ENCODE data around the gene UCP3. TPM values are rescaled to one million over a fixed set of nuclear protein-coding genes. Genes with fewer than 3 reads are reported as not detected.

The UCP3 gene
- total RNA-seq, 4 donors from 2014 or later = 0.53 to 1.5 (median 0.92) TPM; not detected in 1

- whole genome bisulfite sequencing, 2 donors = 90 to 95% methylated on average over 6 of the region's 6 CpGs
Observed at GRCh38 chr11:74022546-74022945, 13.7 kb upstream of the UCP3 start.

GRCh38 chr11:74021998-74022397 is 13.1 kb upstream of the UCP3 start:
- WGBS, 2 donors = 95 to 96% methylated on average over 6 of the region's 6 CpGs
- intact Hi-C loops (cut with DNase I) = no loop called here
- no peak overlapping the region for H3K27ac ChIP-seq

More at GRCh38 chr11:74022546-74022945, 13.7 kb upstream of the UCP3 start:
- H3K27me3 ChIP-seq = no peaks in the 10 kb centered on the region
- H3K36me3 ChIP-seq = peaks cover 0 to 12% (median 0%) of the 10 kb centered on the region in 3 donors
- TF ChIP-seq POLR2A (IDR thresholded peaks at IDR 0.05) (no peak), CTCF (IDR thresholded peaks at IDR 0.05) (no peak)
- H3K27ac ChIP-seq = peak overlapping the region in 1 of 4 donors; percentile 47
- no peak overlapping the region for H3K4me3 ChIP-seq
- H3K4me1 ChIP-seq = peaks cover 12 to 32% (median 24%) of the 10 kb centered on the region in 3 donors
- DNase-seq = no peak
- H3K9me3 ChIP-seq = no peaks in the 10 kb centered on the region
- intact Hi-C loops (cut with DNase I) = no loop called here

GRCh38 chr11:74020539-74020938 is 11.7 kb upstream of the UCP3 start:
- 64 to 82% methylated on average over 2 to 3 of the region's 4 CpGs for WGBS, 2 donors
- Histone ChIP-seq H3K36me3 (peaks cover 0 to 26% (median 0%) of the 10 kb centered on the region in 3 donors), H3K9me3 (no peaks in the 10 kb centered on the region), H3K4me1 (peaks cover 12 to 32% (median 24%) of the 10 kb centered on the region in 3 donors), H3K27me3 (no peaks in the 10 kb centered on the region), H3K27ac (peak overlapping the region in 1 of 4 donors; percentile 76), H3K4me3 (no peak overlapping the region)
- DNase-seq = no peak
- TF ChIP-seq POLR2A (IDR thresholded peaks at IDR 0.05) (no peak), CTCF (IDR thresholded peaks at IDR 0.05) (no peak)
- intact Hi-C loops (cut with DNase I) = no loop called here

More at GRCh38 chr11:74021998-74022397, 13.1 kb upstream of the UCP3 start:
- no peaks in the 10 kb centered on the region for H3K9me3 ChIP-seq
- no peak for DNase-seq
- no peaks in the 10 kb centered on the region for H3K27me3 ChIP-seq
- no peak overlapping the region for H3K4me3 ChIP-seq
- peaks cover 12 to 32% (median 24%) of the 10 kb centered on the region in 3 donors for H3K4me1 ChIP-seq
- H3K36me3 ChIP-seq = peaks cover 0 to 17% (median 0%) of the 10 kb centered on the region in 3 donors
- TF ChIP-seq POLR2A (IDR thresholded peaks at IDR 0.05) = no peak
- TF ChIP-seq CTCF (IDR thresholded peaks at IDR 0.05) = no peak

- Histone ChIP-seq H3K27ac (peak overlapping the region in 2 of 4 donors; percentile 76 to 86), H3K9me3 (no peaks in the 10 kb centered on the region), H3K27me3 (no peaks in the 10 kb centered on the region), H3K36me3 (peaks cover 0 to 26% (median 0%) of the 10 kb centered on the region in 3 donors), H3K4me3 (no peak overlapping the region), H3K4me1 (peaks cover 12 to 32% (median 24%) of the 10 kb centered on the region in 3 donors)
- 32 to 60% methylated on average over 4 of the region's 4 CpGs for WGBS, 2 donors
- TF ChIP-seq CTCF (IDR thresholded peaks at IDR 0.05) = no peak
- TF ChIP-seq POLR2A (IDR thresholded peaks at IDR 0.05) = no peak
- no peak for DNase-seq
- intact Hi-C loops (cut with DNase I) = no loop called here
Observed at GRCh38 chr11:74019860-74020259, 11.0 kb upstream of the UCP3 start.

- Histone ChIP-seq H3K36me3 (peaks cover 0 to 26% (median 0%) of the 10 kb centered on the region in 3 donors), H3K9me3 (no peaks in the 10 kb centered on the region), H3K27ac (peak overlapping the region; percentile 47 to 86 (median 72)), H3K4me1 (peaks cover 12 to 32% (median 24%) of the 10 kb centered on the region in 3 donors), H3K27me3 (no peaks in the 10 kb centered on the region), H3K4me3 (no peak overlapping the region)
- TF ChIP-seq POLR2A (IDR thresholded peaks at IDR 0.05) (no peak), CTCF (IDR thresholded peaks at IDR 0.05) (no peak)
- 60 to 67% methylated on average over 2 to 4 of the region's 4 CpGs for WGBS, 2 donors
- intact Hi-C loops (cut with DNase I) = no loop called here
- DNase-seq = no peak
Observed at GRCh38 chr11:74019104-74019738, 10.3 kb upstream of the UCP3 start.
